Subcutaneous adipose tissue (tissue), 4 donors: ENCODE data around the gene RAI1. TPM values are rescaled to one million over a fixed set of nuclear protein-coding genes. Genes with fewer than 3 reads are reported as not detected.

ENCODE experiments used
- total RNA-seq, 4 donors: library from RNA; depleted of rRNA; stranded (reverse); fragments of >200 nt; gene quantifications; one replicate each; pipeline ENCODE4 v1.1.0, GENCODE V29; 2016
- TF ChIP-seq, protein P1 (sequence below): fragments of 450-650 bp; IDR thresholded peaks from one replicate; pipeline ENCODE4 v1.5.1; 2016; ENCODE audit warnings: low read depth, mild to moderate bottlenecking, control low read depth, antibody characterized with exemption, moderate library complexity

Gene RAI1
- total RNA-seq, 4 donors from 2014 or later: 4.1 to 20.0 (median 7.5) TPM

DNA sequence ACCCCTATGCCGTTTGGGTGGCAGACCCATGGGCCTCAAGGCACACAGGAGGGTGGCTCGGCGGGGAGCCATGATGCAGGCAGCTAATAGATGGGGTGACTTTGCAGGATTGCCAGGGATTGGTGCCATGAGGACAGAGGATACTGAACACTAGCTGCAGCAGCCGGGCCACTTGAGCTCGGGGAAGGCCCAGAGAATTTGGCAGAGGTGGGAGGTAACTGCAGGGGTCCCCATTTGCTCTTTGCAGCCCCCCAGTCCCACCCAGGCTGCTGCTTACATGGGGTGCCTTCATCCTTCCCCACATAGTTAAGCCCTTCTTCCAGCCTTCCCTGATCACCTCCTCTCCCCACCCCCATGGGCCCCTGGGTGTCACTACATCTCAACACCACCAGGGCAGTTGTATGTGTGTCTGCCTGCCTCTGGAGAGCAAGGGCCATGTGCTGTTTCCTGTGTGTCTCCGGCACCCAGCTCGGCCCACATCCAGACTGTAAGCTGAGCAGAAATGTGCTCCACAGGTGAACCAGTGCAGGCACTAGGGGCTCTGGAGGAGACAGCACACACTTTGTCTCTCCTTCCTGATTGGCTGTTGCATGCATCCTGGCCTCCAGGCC is 103.5 kb downstream of the RAI1 start:
- TF ChIP-seq, protein P1, sequence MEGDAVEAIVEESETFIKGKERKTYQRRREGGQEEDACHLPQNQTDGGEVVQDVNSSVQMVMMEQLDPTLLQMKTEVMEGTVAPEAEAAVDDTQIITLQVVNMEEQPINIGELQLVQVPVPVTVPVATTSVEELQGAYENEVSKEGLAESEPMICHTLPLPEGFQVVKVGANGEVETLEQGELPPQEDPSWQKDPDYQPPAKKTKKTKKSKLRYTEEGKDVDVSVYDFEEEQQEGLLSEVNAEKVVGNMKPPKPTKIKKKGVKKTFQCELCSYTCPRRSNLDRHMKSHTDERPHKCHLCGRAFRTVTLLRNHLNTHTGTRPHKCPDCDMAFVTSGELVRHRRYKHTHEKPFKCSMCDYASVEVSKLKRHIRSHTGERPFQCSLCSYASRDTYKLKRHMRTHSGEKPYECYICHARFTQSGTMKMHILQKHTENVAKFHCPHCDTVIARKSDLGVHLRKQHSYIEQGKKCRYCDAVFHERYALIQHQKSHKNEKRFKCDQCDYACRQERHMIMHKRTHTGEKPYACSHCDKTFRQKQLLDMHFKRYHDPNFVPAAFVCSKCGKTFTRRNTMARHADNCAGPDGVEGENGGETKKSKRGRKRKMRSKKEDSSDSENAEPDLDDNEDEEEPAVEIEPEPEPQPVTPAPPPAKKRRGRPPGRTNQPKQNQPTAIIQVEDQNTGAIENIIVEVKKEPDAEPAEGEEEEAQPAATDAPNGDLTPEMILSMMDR: no peak

DNA sequence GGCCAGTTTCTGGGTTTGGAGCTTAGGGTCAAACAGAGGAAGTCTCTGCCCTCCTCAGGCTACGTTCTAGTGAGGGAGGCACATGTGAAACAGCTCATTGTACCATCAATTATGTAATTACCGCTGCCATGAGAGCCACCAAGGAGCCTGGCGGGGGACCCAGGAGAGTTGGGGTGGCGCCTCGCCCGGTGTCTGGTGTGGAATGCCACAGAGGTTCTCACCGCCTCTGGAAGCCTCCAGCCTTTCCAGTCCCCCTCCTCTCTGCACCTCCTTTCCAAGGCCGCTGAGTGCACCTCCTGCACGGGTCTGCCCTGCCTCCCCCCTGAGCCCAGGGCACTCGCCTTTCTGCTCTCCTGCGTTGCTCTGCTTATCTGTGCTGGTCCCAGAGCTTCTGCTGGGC is 104.1 kb downstream of the RAI1 start:
- TF ChIP-seq, protein P1: no peak

DNA sequence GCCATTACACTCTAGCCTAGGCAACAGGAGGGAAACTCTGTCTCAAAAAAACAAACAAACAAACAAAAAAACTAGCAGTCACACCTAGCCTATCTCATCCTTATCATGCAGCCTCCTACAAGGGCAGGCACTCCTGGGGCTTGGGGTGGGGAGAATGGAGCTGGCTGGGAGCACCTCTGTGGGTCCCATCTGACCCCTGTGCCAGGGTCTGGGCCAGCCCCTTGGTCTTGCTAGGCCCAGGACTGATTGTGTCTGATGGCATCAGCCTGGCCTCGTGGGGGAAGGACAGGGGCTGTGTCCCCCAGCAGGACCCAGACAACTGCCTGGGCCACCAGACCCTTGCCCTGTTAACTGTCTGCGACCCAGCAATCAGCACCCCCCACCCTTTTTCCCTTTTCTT is 105.7 kb downstream of the RAI1 start:
- TF ChIP-seq, protein P1: no peak

DNA sequence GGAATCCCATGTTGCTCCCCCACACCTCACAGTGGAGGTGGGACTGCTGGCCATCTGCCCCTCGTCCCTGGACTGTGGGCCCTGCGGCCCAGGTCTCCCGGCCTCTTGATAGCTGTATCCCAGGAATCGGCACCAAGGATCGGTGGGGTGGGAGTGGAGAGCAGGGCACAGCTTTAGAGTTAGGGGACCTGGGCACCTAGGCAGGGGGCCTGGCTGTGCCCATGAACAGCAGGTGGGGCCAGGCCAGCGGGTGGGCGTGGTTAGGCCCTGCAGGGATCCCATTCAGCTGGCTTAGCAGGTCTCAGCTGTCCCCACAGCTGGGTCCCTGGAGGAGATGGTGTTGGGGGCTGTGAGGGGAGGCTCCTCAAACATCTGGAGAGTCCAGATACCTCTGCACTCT is 106.3 kb downstream of the RAI1 start:
- TF ChIP-seq, protein P1: no peak

DNA sequence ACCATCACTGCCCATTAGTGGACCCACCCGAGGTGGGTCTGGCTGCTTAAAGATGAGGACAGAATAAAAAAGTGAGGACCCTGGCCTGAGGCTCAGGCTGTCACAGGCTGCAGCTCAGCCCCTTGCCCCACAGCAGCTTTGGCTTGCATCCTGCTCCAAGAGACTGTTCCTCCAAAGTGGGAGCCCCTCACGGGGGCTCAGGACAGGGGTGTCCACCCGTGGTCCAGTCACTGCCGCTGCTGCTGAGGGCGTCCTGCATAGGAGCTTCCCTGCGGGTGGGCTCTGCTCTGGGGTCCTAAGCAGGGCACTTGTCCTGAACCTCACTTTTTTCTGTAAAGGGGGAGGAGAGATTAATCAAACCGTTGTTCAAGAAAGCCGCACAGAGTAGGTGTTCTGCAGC is 107.7 kb downstream of the RAI1 start:
- TF ChIP-seq, protein P1: no peak

DNA sequence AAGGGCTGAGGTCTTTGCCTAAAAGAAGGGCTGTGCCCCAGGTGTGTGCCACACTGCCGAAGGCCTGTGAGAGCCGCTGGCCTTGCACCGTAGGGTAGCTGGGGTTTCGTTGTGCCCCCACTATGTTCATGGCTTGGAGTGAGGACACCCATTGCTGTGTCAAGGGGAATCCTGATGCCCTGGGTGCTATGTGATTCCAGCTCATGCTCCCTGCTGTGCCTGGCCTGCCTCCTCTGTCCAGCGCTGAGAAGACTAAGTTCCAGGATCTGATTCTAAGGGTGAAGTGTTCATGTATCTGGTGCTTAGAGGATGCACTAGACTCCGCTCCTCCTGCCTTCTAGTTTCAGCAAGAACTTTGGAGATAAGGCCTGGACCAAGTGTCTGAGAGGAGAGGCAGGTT is 108.2 kb downstream of the RAI1 start:
- TF ChIP-seq, protein P1: no peak

DNA sequence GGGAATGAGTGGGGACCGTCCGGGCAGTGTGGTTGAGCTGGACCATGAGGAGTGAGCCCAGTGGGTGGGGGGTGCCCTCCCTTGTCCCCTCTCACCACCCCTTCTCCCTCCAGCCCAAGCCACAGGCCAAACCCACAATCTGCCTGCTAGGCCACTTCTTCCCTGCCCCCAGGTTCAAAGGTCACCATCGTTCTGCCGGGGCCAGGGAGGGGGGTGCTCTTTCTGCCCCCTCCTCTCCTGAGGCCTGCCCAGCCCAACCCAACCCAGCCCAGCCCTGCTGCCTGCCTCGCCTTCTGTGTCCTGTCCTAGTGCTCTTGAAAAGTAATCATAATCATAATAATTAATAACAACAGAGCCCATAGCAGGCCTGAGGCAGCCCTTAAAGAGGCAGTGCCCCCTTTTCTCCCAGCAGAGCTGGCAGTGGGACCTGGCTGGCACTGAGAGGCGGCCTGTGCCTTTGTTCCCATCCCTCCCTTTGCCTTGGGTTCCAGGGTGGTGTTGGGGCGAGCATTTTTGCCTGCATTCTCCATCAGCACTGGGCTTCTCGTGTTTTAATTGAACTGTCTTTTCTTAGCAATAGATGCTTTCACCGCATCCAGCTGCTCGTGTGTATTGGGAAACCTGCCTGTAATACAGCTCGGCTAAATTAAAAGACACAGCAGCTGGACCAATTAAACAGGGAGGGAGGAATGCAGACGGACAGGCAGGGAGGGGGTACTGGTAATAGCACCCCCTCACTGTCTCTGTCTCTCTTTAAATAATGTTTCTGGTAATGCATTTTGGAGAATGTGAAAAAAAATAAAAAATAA is 108.8 kb downstream of the RAI1 start:
- TF ChIP-seq, protein P1: no peak
